Activated CD4-positive, CD25-positive, alpha-beta regulatory T cell treated with anti-CD3 and anti-CD28 coated beads, Interleukin-2, amount 50 U/mL, for 16 hours (primary cell): ENCODE measurements around the gene PXN.
"Not testable (repeated sequence)": the region's sequence is repeated elsewhere in the genome, so short reads cannot be mapped to it uniquely, and the experiment has no call there.

Experiments
- DNase-seq: peaks from one replicate; pipeline ENCODE4 v3.0.0-alpha.2; 2020; ENCODE audit warnings: low read depth, low spot score

PXN gene

GRCh38 chr12:120241561-120242274, 23.8 kb downstream of the PXN start:
- no peak for DNase-seq

DNA sequence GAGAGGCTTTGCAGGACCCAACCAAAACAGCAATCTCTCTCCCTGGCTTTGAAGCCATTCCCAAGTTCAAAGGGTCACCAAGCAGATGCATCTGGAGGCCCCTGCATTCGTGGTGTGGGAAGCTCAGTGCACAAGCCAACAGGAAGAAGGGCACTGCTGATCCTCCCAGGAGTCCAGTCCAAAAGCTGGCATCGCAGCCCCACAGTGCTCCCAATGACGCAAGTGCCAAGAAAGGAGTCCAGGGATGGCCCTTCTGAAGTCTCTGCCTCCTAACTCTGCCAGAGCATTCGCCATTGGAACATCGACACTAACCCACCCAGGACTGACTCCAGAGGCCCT, 25.1 kb downstream of the PXN start:
- DNase-seq: no peak

- no peak for DNase-seq
Observed at GRCh38 chr12:120239776-120240494, 25.6 kb downstream of the PXN start.

GRCh38 chr12:120238839-120239445, 26.6 kb downstream of the PXN start:
- no peak for DNase-seq

- no peak for DNase-seq
Observed at GRCh38 chr12:120238217-120238616, 27.3 kb downstream of the PXN start.

GRCh38 chr12:120237360-120238171, 28.0 kb downstream of the PXN start:
- no peak for DNase-seq

DNA sequence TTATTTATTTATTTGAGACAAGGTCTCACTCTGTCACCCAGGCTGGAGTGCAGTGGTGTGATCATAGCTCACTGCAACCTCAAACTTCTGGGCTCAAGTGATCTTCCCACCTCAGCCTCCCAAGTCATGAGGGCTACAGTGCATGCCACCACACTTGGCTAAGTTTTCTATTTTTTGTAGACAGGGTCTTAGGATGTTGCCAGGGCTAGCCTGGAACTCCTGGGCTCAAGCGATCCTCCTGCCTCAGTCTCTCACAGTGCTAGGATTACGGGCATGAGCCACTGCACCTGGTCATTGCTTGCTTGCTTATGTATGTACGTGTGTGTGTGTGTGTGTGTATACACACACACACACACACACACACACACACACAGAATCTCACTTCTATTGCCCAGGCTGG, 28.7 kb downstream of the PXN start:
- DNase-seq: not testable (repeated sequence)

GRCh38 chr12:120235369-120236323, 29.9 kb downstream of the PXN start:
- no peak for DNase-seq

DNA sequence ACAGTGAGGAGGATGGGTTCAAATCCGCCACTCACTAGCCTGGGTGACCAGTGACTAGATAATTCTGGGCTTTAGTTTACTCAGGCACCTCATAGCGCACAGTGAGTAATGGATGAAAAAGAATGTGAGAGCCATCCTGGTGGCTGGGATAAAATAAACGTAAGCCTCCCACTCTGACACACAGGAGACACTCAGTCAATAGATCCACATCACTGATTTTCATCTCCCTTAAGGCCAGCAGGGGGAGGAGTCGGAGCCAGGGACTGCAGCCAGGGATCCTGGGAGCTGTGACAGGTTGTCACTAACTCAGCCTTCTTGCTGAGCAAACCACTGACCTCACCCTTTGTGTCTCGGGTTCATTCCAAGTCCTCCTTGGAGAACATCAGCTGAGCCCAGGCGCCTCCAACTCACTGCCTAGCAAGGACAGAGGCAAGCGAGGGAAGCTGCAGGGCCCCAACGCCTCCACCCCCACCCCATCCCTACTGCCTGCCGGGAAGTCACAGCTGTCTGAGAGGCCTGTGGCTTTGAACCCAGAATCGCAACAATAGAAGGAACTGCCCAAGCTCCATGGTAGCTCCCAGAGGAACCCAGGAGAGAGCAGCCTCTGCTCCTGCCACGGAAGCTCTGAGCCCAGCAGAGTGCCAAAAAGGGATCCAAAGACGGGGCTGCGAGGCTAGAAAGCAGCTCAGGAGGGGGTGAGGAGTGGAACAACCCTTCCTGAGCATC, 30.7 kb downstream of the PXN start:
- no peak for DNase-seq

- DNase-seq: peak; percentile 44
Observed at GRCh38 chr12:120231316-120232011, 34.1 kb downstream of the PXN start.

DNA sequence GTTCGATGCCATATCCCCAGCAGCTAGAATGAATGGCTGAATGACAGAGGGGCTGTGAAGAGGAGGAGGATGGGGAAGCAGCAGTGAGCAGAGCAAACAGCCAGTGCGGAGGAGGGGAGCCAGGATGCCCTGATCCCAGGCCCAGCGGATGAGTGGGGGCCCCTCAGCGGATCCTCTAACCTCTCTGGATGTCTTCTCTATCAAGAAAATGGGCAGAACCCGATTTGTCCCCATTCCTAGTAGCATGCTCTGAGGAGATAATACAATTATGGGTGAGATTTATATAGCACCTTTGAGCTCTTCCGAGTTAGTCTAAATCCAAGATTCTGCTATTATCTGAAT, 34.6 kb downstream of the PXN start:
- no peak for DNase-seq

- no peak for DNase-seq
Observed at GRCh38 chr12:120230326-120230973, 35.1 kb downstream of the PXN start.

GRCh38 chr12:120229487-120230325, 35.8 kb downstream of the PXN start:
- DNase-seq: no peak

DNA sequence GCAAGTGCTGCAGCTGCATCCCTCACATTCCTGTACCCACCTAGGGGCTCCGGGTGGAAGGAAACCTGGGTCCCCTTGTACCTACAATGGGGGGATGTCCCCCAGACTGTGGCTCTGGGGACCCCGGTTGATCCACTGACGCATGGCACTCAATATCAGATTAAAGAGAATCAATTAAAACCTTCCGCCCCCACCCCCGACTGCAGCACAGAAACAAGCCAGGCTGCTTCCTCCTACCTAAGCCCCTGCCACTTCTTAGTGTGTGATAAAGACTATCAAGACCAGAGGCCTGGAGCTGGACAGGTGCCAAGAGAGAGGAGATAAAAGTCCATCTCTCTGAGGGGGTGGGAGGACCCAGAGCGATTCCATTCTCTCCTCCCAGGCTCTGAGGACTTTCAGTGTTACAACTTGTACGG, 36.5 kb downstream of the PXN start:
- DNase-seq: no peak

GRCh38 chr12:120228291-120229070, 37.0 kb downstream of the PXN start:
- DNase-seq: peak; percentile 74

GRCh38 chr12:120228041-120228290, 37.6 kb downstream of the PXN start:
- DNase-seq: no peak

GRCh38 chr12:120227233-120228040, 38.1 kb downstream of the PXN start:
- DNase-seq: no peak
